ENCODE data around the gene EMCN. TPM values are rescaled to one million over a fixed set of nuclear protein-coding genes. Genes with fewer than 3 reads are reported as not detected.

EMCN gene
- total RNA-seq, 1 donor: not detected

DNA sequence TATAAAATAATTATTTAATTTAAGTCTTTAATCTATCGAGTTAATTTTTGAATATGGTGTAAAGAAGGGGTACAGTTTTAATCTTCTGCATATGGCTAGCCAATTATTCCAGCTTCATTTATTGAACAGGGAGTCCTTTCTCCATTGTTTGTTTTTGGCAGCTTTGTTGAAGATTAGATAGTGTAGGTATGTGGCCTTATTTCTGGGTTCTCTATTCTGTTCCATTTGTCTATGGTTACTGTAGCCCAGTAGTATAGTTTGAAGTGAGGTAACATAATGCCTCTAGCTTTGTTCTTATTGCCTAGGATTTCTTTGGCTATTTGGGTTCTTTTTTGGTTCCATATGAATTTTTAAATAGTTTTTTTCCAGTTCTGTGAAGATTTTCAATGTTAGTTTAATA is 48.3 kb downstream of the EMCN start:
- Histone ChIP-seq H4K20me1 (ENCODE audit: insufficient read depth, low read length) (no peaks in the 10 kb centered on the region), H3K4me3 (ENCODE audit: insufficient read depth, low read length) (no peak overlapping the region), H3K36me3 (ENCODE audit: insufficient read depth, low read length) (no peaks in the 10 kb centered on the region), H3K79me2 (ENCODE audit: insufficient read depth, low read length) (no peaks in the 10 kb centered on the region), H3K4me2 (ENCODE audit: insufficient read depth, low read length) (no peak overlapping the region), H3K9me3 (ENCODE audit: low read depth, low read length) (no peaks in the 10 kb centered on the region), H3K27me3 (ENCODE audit: insufficient read depth, low read length) (no peaks in the 10 kb centered on the region), H3K4me1 (ENCODE audit: insufficient read depth, low read length) (no peaks in the 10 kb centered on the region), H3K27ac (ENCODE audit: low read depth, low read length) (no peak overlapping the region), H2AFZ (ENCODE audit: low read length) (no peak overlapping the region)
- DNase-seq (ENCODE audit: insufficient read length, low spot score, missing footprints): no peak
- TF ChIP-seq, protein P1, sequence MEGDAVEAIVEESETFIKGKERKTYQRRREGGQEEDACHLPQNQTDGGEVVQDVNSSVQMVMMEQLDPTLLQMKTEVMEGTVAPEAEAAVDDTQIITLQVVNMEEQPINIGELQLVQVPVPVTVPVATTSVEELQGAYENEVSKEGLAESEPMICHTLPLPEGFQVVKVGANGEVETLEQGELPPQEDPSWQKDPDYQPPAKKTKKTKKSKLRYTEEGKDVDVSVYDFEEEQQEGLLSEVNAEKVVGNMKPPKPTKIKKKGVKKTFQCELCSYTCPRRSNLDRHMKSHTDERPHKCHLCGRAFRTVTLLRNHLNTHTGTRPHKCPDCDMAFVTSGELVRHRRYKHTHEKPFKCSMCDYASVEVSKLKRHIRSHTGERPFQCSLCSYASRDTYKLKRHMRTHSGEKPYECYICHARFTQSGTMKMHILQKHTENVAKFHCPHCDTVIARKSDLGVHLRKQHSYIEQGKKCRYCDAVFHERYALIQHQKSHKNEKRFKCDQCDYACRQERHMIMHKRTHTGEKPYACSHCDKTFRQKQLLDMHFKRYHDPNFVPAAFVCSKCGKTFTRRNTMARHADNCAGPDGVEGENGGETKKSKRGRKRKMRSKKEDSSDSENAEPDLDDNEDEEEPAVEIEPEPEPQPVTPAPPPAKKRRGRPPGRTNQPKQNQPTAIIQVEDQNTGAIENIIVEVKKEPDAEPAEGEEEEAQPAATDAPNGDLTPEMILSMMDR (IDR thresholded peaks at IDR 0.05; ENCODE audit: extremely low read depth, low read depth, low read length): no peak

DNA sequence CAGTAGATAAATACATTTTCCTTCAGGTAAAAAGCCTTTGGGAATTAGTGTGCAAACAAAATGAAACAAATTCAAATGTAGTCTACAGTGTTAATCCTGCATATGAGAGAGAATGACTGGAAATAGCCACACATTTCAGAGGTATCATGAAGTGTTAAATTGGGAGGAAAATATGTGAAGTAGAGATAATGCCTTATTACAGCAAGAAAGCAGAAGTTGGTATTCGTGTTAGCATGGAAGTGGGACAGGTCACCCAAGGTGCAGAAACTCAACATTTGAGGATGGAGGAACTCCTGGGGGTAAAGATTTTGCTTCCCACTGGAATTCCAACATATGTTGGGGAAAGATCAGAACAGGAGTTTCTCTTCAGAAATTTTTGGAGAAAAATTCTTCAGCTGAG is 51.3 kb downstream of the EMCN start:
- Histone ChIP-seq H3K4me1 (ENCODE audit: insufficient read depth, low read length) (no peaks in the 10 kb centered on the region), H3K9me3 (ENCODE audit: low read depth, low read length) (no peaks in the 10 kb centered on the region), H3K4me3 (ENCODE audit: insufficient read depth, low read length) (no peak overlapping the region), H3K79me2 (ENCODE audit: insufficient read depth, low read length) (no peaks in the 10 kb centered on the region), H3K27ac (ENCODE audit: low read depth, low read length) (no peak overlapping the region), H3K4me2 (ENCODE audit: insufficient read depth, low read length) (no peak overlapping the region), H4K20me1 (ENCODE audit: insufficient read depth, low read length) (no peaks in the 10 kb centered on the region), H3K36me3 (ENCODE audit: insufficient read depth, low read length) (no peaks in the 10 kb centered on the region), H3K27me3 (ENCODE audit: insufficient read depth, low read length) (no peaks in the 10 kb centered on the region), H2AFZ (ENCODE audit: low read length) (no peak overlapping the region)
- TF ChIP-seq, protein P1 (IDR thresholded peaks at IDR 0.05; ENCODE audit: extremely low read depth, low read depth, low read length): no peak
- DNase-seq (ENCODE audit: insufficient read length, low spot score, missing footprints): no peak

DNA sequence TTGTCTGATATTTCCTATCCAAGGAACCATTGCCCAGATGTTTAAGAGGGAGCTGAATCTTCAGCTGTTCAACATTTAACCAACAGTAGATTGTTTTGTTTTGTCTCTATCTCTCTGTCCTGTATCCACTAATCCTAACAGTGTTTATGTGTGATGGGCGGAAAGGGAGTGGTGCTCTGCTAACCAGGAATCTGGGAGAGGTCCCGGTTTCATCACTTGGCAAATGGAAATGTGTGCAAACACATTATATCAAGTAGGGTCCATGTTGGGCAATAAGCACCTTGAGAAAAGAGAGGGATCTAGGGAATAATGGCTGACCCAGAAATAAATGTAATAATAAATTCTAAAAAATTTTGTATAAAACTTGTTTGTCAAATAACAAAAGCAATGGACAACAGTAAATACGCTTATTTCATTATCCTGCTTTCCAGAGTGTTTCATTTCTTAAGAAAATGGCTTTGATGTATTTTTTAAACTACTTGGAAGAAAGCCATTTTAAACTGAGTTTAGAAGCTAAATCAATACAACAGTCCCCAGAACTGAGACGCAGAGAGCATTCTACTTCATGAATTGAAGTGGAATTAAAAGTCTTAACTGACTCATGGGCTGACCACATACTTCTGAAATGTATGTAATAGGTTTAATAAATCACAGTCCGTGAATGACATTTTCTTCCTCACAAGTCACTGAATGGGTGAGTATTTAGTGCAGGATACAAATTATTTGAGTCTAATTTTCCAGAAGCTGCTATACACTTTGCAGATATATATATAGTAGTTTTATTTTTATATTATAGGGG is 55.8 kb downstream of the EMCN start:
- no peaks in the 10 kb centered on the region for H4K20me1 ChIP-seq (ENCODE audit: insufficient read depth, low read length)
- H3K9me3 ChIP-seq (ENCODE audit: low read depth, low read length): no peaks in the 10 kb centered on the region
- no peak overlapping the region for H3K4me3 ChIP-seq (ENCODE audit: insufficient read depth, low read length)
- no peak overlapping the region for H2AFZ ChIP-seq (ENCODE audit: low read length)
- no peaks in the 10 kb centered on the region for H3K36me3 ChIP-seq (ENCODE audit: insufficient read depth, low read length)
- no peak for DNase-seq (ENCODE audit: insufficient read length, low spot score, missing footprints)
- no peaks in the 10 kb centered on the region for H3K4me1 ChIP-seq (ENCODE audit: insufficient read depth, low read length)
- H3K4me2 ChIP-seq (ENCODE audit: insufficient read depth, low read length): no peak overlapping the region
- no peak overlapping the region for H3K27ac ChIP-seq (ENCODE audit: low read depth, low read length)
- TF ChIP-seq, protein P1 (IDR thresholded peaks at IDR 0.05; ENCODE audit: extremely low read depth, low read depth, low read length): no peak
- H3K27me3 ChIP-seq (ENCODE audit: insufficient read depth, low read length): no peaks in the 10 kb centered on the region
- H3K79me2 ChIP-seq (ENCODE audit: insufficient read depth, low read length): no peaks in the 10 kb centered on the region

DNA sequence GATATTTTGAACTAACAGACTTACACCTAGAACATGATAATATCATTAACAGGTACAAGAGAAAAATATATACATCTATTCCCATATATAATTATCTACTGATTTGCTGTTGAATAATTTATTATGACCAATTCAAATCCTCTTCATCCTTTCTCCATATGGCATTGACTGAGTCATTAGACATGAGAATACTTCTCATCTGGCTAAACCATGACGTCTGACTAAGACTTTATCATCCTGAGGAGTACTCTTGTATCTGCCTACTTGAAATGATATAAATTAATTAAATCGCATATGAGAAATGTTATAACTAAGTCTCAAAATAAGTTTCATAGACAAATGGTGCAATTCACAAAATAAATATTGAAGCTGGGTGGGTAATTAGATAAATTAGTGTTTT is 67.4 kb downstream of the EMCN start:
- TF ChIP-seq, protein P1 (IDR thresholded peaks at IDR 0.05; ENCODE audit: extremely low read depth, low read depth, low read length): no peak
- no peak overlapping the region for H3K4me3 ChIP-seq (ENCODE audit: insufficient read depth, low read length)
- no peak overlapping the region for H2AFZ ChIP-seq (ENCODE audit: low read length)
- DNase-seq (ENCODE audit: insufficient read length, low spot score, missing footprints): no peak
- no peaks in the 10 kb centered on the region for H3K36me3 ChIP-seq (ENCODE audit: insufficient read depth, low read length)
- H3K4me2 ChIP-seq (ENCODE audit: insufficient read depth, low read length): no peak overlapping the region
- H3K9me3 ChIP-seq (ENCODE audit: low read depth, low read length): no peaks in the 10 kb centered on the region
- no peak overlapping the region for H3K27ac ChIP-seq (ENCODE audit: low read depth, low read length)
- no peaks in the 10 kb centered on the region for H3K79me2 ChIP-seq (ENCODE audit: insufficient read depth, low read length)
- no peaks in the 10 kb centered on the region for H3K4me1 ChIP-seq (ENCODE audit: insufficient read depth, low read length)
- H4K20me1 ChIP-seq (ENCODE audit: insufficient read depth, low read length): no peaks in the 10 kb centered on the region
- no peaks in the 10 kb centered on the region for H3K27me3 ChIP-seq (ENCODE audit: insufficient read depth, low read length)
